Rectal smooth muscle tissue (tissue), 1 donor: ENCODE measurements around the gene KCNQ1OT1.

ENCODE experiments used
- H3K27ac ChIP-seq: one replicate; pipeline ENCODE4 v1.7.0; 2013; ENCODE audit warnings: low read depth, low read length, inconsistent platforms
- H3K27me3 ChIP-seq: one replicate; pipeline ENCODE4 v1.7.0; 2013; ENCODE audit warnings: low read length; ENCODE audit not compliant: control insufficient read depth, insufficient read depth
- H3K36me3 ChIP-seq: one replicate; pipeline ENCODE4 v1.7.0; 2013; ENCODE audit warnings: low read length; ENCODE audit not compliant: control insufficient read depth, insufficient read depth
- H3K4me1 ChIP-seq: one replicate; pipeline ENCODE4 v1.7.0; 2013; ENCODE audit warnings: low read length; ENCODE audit not compliant: control insufficient read depth, insufficient read depth
- H3K4me3 ChIP-seq: one replicate; pipeline ENCODE4 v1.7.0; 2013; ENCODE audit warnings: low read length
- H3K9ac ChIP-seq: one replicate; pipeline ENCODE4 v1.7.0; 2013; ENCODE audit warnings: low read length

The KCNQ1OT1 gene

GRCh38 chr11:2741377-2742131 lies 41.8 kb upstream of the KCNQ1OT1 start:
- Histone ChIP-seq H3K4me3 (no peak overlapping the region), H3K27me3 (no peaks in the 10 kb centered on the region), H3K36me3 (no peaks in the 10 kb centered on the region), H3K4me1 (no peaks in the 10 kb centered on the region), H3K9ac (no peak overlapping the region), H3K27ac (no peak overlapping the region)

GRCh38 chr11:2741006-2741376 lies 41.2 kb upstream of the KCNQ1OT1 start:
- no peak overlapping the region for H3K9ac ChIP-seq
- H3K4me1 ChIP-seq: no peaks in the 10 kb centered on the region
- H3K27ac ChIP-seq: no peak overlapping the region
- no peak overlapping the region for H3K4me3 ChIP-seq
- H3K27me3 ChIP-seq: no peaks in the 10 kb centered on the region
- H3K36me3 ChIP-seq: no peaks in the 10 kb centered on the region

- H3K4me1 ChIP-seq: no peaks in the 10 kb centered on the region
- no peaks in the 10 kb centered on the region for H3K27me3 ChIP-seq
- H3K36me3 ChIP-seq: no peaks in the 10 kb centered on the region
- no peak overlapping the region for H3K9ac ChIP-seq
- no peak overlapping the region for H3K27ac ChIP-seq
- no peak overlapping the region for H3K4me3 ChIP-seq
These were observed 40.6 kb upstream of the KCNQ1OT1 start for GRCh38 chr11:2740275-2740940.

- Histone ChIP-seq H3K36me3 (no peaks in the 10 kb centered on the region), H3K4me1 (no peaks in the 10 kb centered on the region), H3K4me3 (no peak overlapping the region), H3K27me3 (no peaks in the 10 kb centered on the region), H3K9ac (no peak overlapping the region), H3K27ac (no peak overlapping the region)
These were observed 39.9 kb upstream of the KCNQ1OT1 start for GRCh38 chr11:2739531-2740274.

GRCh38 chr11:2738551-2739431 lies 39.0 kb upstream of the KCNQ1OT1 start:
- Histone ChIP-seq H3K9ac (no peak overlapping the region), H3K27ac (no peak overlapping the region), H3K27me3 (no peaks in the 10 kb centered on the region), H3K4me3 (no peak overlapping the region), H3K36me3 (no peaks in the 10 kb centered on the region), H3K4me1 (no peaks in the 10 kb centered on the region)

- Histone ChIP-seq H3K36me3 (no peaks in the 10 kb centered on the region), H3K9ac (no peak overlapping the region), H3K27ac (no peak overlapping the region), H3K4me3 (no peak overlapping the region), H3K4me1 (no peaks in the 10 kb centered on the region), H3K27me3 (no peaks in the 10 kb centered on the region)
These were observed 38.1 kb upstream of the KCNQ1OT1 start for GRCh38 chr11:2737866-2738265.

- Histone ChIP-seq H3K27ac (no peak overlapping the region), H3K36me3 (no peaks in the 10 kb centered on the region), H3K4me1 (no peaks in the 10 kb centered on the region), H3K27me3 (no peaks in the 10 kb centered on the region), H3K9ac (no peak overlapping the region), H3K4me3 (no peak overlapping the region)
These were observed 37.4 kb upstream of the KCNQ1OT1 start for GRCh38 chr11:2737226-2737590.

GRCh38 chr11:2736577-2737225 lies 36.9 kb upstream of the KCNQ1OT1 start:
- Histone ChIP-seq H3K9ac (no peak overlapping the region), H3K27me3 (no peaks in the 10 kb centered on the region), H3K4me1 (no peaks in the 10 kb centered on the region), H3K36me3 (no peaks in the 10 kb centered on the region), H3K27ac (no peak overlapping the region), H3K4me3 (no peak overlapping the region)

GRCh38 chr11:2735053-2735589 lies 35.3 kb upstream of the KCNQ1OT1 start:
- Histone ChIP-seq H3K9ac (no peak overlapping the region), H3K27me3 (no peaks in the 10 kb centered on the region), H3K27ac (no peak overlapping the region), H3K4me3 (no peak overlapping the region), H3K36me3 (no peaks in the 10 kb centered on the region), H3K4me1 (no peaks in the 10 kb centered on the region)

- H3K27ac ChIP-seq: no peak overlapping the region
- no peak overlapping the region for H3K9ac ChIP-seq
- no peak overlapping the region for H3K4me3 ChIP-seq
- H3K27me3 ChIP-seq: no peaks in the 10 kb centered on the region
- H3K36me3 ChIP-seq: no peaks in the 10 kb centered on the region
- H3K4me1 ChIP-seq: no peaks in the 10 kb centered on the region
These were observed 34.6 kb upstream of the KCNQ1OT1 start for GRCh38 chr11:2734181-2735052.
